ENCODE measurements around the gene INTS1. TPM values are rescaled to one million over a fixed set of nuclear protein-coding genes. Genes with fewer than 3 reads are reported as not detected.

INTS1 gene
- total and polyA plus RNA-seq, 10 of the 15 experiments (the other 5 are each of a cell fraction or from before 2014, with no cell fraction given) = 0.52 to 89.0 (median 15.1) TPM

- ATAC-seq (no peak), FAIRE-seq (no peak), DNase-seq (ENCODE audit: low read depth, low spot score) (no peak)
- H3K27ac ChIP-seq (ENCODE audit: control insufficient read depth, insufficient read depth) = no peak overlapping the region
- TF ChIP-seq MEF2B (IDR thresholded peaks at IDR 0.05; ENCODE audit: partially characterized antibody, poor library complexity, severe bottlenecking) = peak; percentile 36
- no peak for TF ChIP-seq SMARCA5 (IDR thresholded peaks at IDR 0.05)
- in situ Hi-C loops (cut with MboI) (no loop called here), intact Hi-C loops (cut with micrococcal nuclease; ENCODE audit: unreplicated experiment) (loop anchor here (5.0 kb wide), 1 partner anchor 66 kb away; no protein-coding TSS in a partner anchor)
- H3K9ac ChIP-seq (ENCODE audit: control insufficient read depth, insufficient read depth, low read length) = no peak overlapping the region
- 78% methylated on average over 21 of the region's 21 CpGs for WGBS (ENCODE audit: insufficient coverage, insufficient replicate concordance, low lambda C conversion rate, missing lambda C conversion rate)
- peaks cover 22% of the 10 kb centered on the region for H3K4me1 ChIP-seq (ENCODE audit: control insufficient read depth, insufficient read depth, low read length)
- H4K20me1 ChIP-seq (ENCODE audit: control insufficient read depth, insufficient read depth) = no peaks in the 10 kb centered on the region; the same call in 1 of the 2 replicates
- H3K27me3 ChIP-seq (replicated peaks in 1 of 2; ENCODE audit: control insufficient read depth in 2 of 2, insufficient read depth in 2 of 2, low read length in 1 of 2) = no peaks in the 10 kb centered on the region
- BruUV-seq (replicated peaks) = no TSS peak
- ChIA-PET POLR2A (no interaction called here), RAD21 (ENCODE audit: unreplicated experiment) (no interaction called here), CTCF (no interaction called here), SMC1A (ENCODE audit: uncharacterized antibody, unreplicated experiment) (no interaction called here)
- H3K4me3 ChIP-seq = no peak overlapping the region
- H2AFZ ChIP-seq (ENCODE audit: control insufficient read depth, low read depth, low read length) = no peak overlapping the region
- H3K9me3 ChIP-seq (replicated peaks; ENCODE audit: control insufficient read depth, insufficient read depth, low read length) = no peaks in the 10 kb centered on the region
- H3K36me3 ChIP-seq (ENCODE audit: control insufficient read depth in 2 of 2, insufficient read depth in 2 of 2, low read length in 1 of 2) = peaks cover 0 to 8% of the 10 kb centered on the region in 2 experiments; a peak in 2 of 4 replicates
- H3K4me2 ChIP-seq (ENCODE audit: control insufficient read depth, insufficient read depth) = peak overlapping the region; percentile 35
- H3K79me2 ChIP-seq (ENCODE audit: control insufficient read depth, insufficient read depth, low read length) = peaks cover 18% of the 10 kb centered on the region
Observed at GRCh38 chr7:1501487-1502270, 2.5 kb downstream of the INTS1 start.

GRCh38 chr7:1500064-1500807 is 4.0 kb downstream of the INTS1 start:
- Histone ChIP-seq H2AFZ (ENCODE audit: control insufficient read depth, low read depth, low read length) (no peak overlapping the region), H3K27me3 (replicated peaks in 1 of 2; ENCODE audit: control insufficient read depth in 2 of 2, insufficient read depth in 2 of 2, low read length in 1 of 2) (no peaks in the 10 kb centered on the region), H3K79me2 (ENCODE audit: control insufficient read depth, insufficient read depth, low read length) (peaks cover 18% of the 10 kb centered on the region), H3K9ac (ENCODE audit: control insufficient read depth, insufficient read depth, low read length) (no peak overlapping the region), H3K27ac (ENCODE audit: control insufficient read depth, insufficient read depth) (no peak overlapping the region), H3K36me3 (ENCODE audit: control insufficient read depth in 2 of 2, insufficient read depth in 2 of 2, low read length in 1 of 2) (peaks cover 0 to 12% of the 10 kb centered on the region in 2 experiments; a peak in 2 of 4 replicates), H3K9me3 (replicated peaks; ENCODE audit: control insufficient read depth, insufficient read depth, low read length) (no peaks in the 10 kb centered on the region), H3K4me3 (no peak overlapping the region), H3K4me1 (ENCODE audit: control insufficient read depth, insufficient read depth, low read length) (peaks cover 11% of the 10 kb centered on the region), H3K4me2 (ENCODE audit: control insufficient read depth, insufficient read depth) (no peak overlapping the region), H4K20me1 (ENCODE audit: control insufficient read depth, insufficient read depth) (no peaks in the 10 kb centered on the region; the same call in 1 of the 2 replicates)
- TF ChIP-seq NKRF (conservative IDR thresholded peaks at IDR 0.05) (no peak), ZNF622 (IDR thresholded peaks at IDR 0.05) (no peak), SPI1 (IDR thresholded peaks at IDR 0.05; ENCODE audit: borderline replicate concordance, insufficient read depth, low read depth, low read length) (no peak), ASH2L (IDR thresholded peaks at IDR 0.05; ENCODE audit: borderline replicate concordance, low read depth) (no peak), ZNF207 (IDR thresholded peaks at IDR 0.05; ENCODE audit: borderline replicate concordance) (no peak), RFX5 (IDR thresholded peaks at IDR 0.05; ENCODE audit: low read depth, low read length) (no peak)
- 96% methylated on average over 34 of the region's 34 CpGs for WGBS (ENCODE audit: insufficient coverage, insufficient replicate concordance, low lambda C conversion rate, missing lambda C conversion rate)
- intact Hi-C loops (cut with micrococcal nuclease; ENCODE audit: unreplicated experiment) (loop anchor here (5.0 kb wide), 1 partner anchor 67 kb away; no protein-coding TSS in a partner anchor), in situ Hi-C loops (cut with MboI) (no loop called here)
- ChIA-PET CTCF (no interaction called here), POLR2A (interaction anchor here (0.6 kb wide), 1 partner anchor 1182 kb away, joined by 3 read pairs; no protein-coding TSS in a partner anchor), RAD21 (ENCODE audit: unreplicated experiment) (no interaction called here), SMC1A (ENCODE audit: uncharacterized antibody, unreplicated experiment) (no interaction called here)
- DNase-seq (ENCODE audit: low read depth, low spot score) (no peak), ATAC-seq (no peak), FAIRE-seq (no peak)
- BruUV-seq (replicated peaks) = no TSS peak

Data from GM12878 (cell line).